H1 (cell line): ENCODE data around the gene EXOC6. TPM values are rescaled to one million over a fixed set of nuclear protein-coding genes. Genes with fewer than 3 reads are reported as not detected.

ENCODE experiments used
- CTCF ChIA-PET: fragments of 300-600 bp; sonication (Branson Sonifier 250); formaldehyde crosslinking; loops from one replicate; lab custom pipeline; 2021; ENCODE audit not compliant: partially characterized antibody; lab: Charles Lee
- POLR2A ChIA-PET: fragments of 300-600 bp; sonication (Branson Sonifier 250); formaldehyde crosslinking; loops from one replicate; lab custom pipeline; 2021; ENCODE audit warnings: inconsistent platforms; ENCODE audit not compliant: partially characterized antibody; lab: Charles Lee
- DNase-seq, 2 experiments: peaks; one replicate each; pipeline versions ENCODE4 v3.0.0 to v3.0.0-alpha.2; 2010 to 2022; ENCODE audit warnings: low spot score in 2 of 2, low read depth in 1 of 2, mixed read lengths in 1 of 2
- FAIRE-seq: peaks from 2 replicates; lab custom pipeline; 2011; peaks lifted over from hg19 to GRCh38; lab: Jason Lieb, UNC
- H2AFZ ChIP-seq: 2 replicates; pipeline ENCODE4 v1.8.1; 2012; ENCODE audit warnings: low read length, inconsistent platforms
- H2AK5ac ChIP-seq: 2 replicates; pipeline ENCODE4 v1.6.1; 2013; ENCODE audit warnings: low read depth, low read length
- H2BK120ac ChIP-seq: replicated peaks from 2 replicates; pipeline ENCODE3; 2013; ENCODE audit warnings: low read depth, low read length, inconsistent platforms
- H2BK12ac ChIP-seq: 2 replicates; pipeline ENCODE4 v1.6.1; 2013; ENCODE audit warnings: low read depth, low read length
- H2BK15ac ChIP-seq: 2 replicates; pipeline ENCODE4 v1.6.1; 2013; ENCODE audit warnings: low read length
- H2BK20ac ChIP-seq: 2 replicates; pipeline ENCODE4 v1.6.1; 2013; ENCODE audit warnings: low read length
- H2BK5ac ChIP-seq: 2 replicates; pipeline ENCODE4 v1.6.1; 2013; ENCODE audit warnings: low read depth, low read length
- H3K14ac ChIP-seq: 2 replicates; pipeline ENCODE4 v1.6.1; 2013; ENCODE audit warnings: inconsistent platforms; ENCODE audit not compliant: insufficient read length
- H3K18ac ChIP-seq: 2 replicates; pipeline ENCODE4 v1.6.1; 2013; ENCODE audit warnings: low read length; ENCODE audit errors: extremely low read depth
- H3K23ac ChIP-seq: 2 replicates; pipeline ENCODE4 v1.6.1; 2013; ENCODE audit warnings: inconsistent platforms; ENCODE audit not compliant: insufficient read length
- H3K23me2 ChIP-seq: 2 replicates; pipeline ENCODE4 v1.6.1; 2013; ENCODE audit warnings: low read depth, low read length
- H3K27ac ChIP-seq: 2 replicates; pipeline ENCODE4 v1.6.1; 2011; ENCODE audit warnings: low read depth, low read length, inconsistent platforms
- H3K27me3 ChIP-seq, 4 experiments: replicated peaks in 1 of 4; 1 replicate in 1 of 4; 2 replicates in 3 of 4; pipeline versions ENCODE4 v1.6.1 to v1.8.1; 2011 to 2013; ENCODE audit warnings: low read length in 3 of 4, mild to moderate bottlenecking in 3 of 4, inconsistent platforms in 2 of 4, mixed read lengths in 2 of 4, moderate library complexity in 1 of 4; ENCODE audit not compliant: control insufficient read depth in 3 of 4, insufficient read depth in 3 of 4; ENCODE audit errors: extremely low read depth in 1 of 4
- H3K36me3 ChIP-seq, 4 experiments: 2 replicates each; pipeline versions ENCODE4 v1.6.1 to v1.8.1; 2011 to 2013; ENCODE audit warnings: mild to moderate bottlenecking in 4 of 4, low read length in 3 of 4, moderate library complexity in 2 of 4, control low read depth in 1 of 4, inconsistent platforms in 1 of 4; ENCODE audit not compliant: insufficient read depth in 4 of 4, control insufficient read depth in 2 of 4
- H3K4ac ChIP-seq: replicated peaks from 2 replicates; pipeline ENCODE3; 2013; ENCODE audit warnings: low read length, low read depth, mixed read lengths, inconsistent platforms; ENCODE audit not compliant: insufficient read length
- H3K4me1 ChIP-seq, 4 experiments: replicated peaks in 1 of 4; 1 replicate in 1 of 4; 2 replicates in 3 of 4; pipeline versions ENCODE4 v1.6.1 to v1.8.1; 2011 to 2013; ENCODE audit warnings: low read length in 3 of 4, inconsistent platforms in 2 of 4, mixed read lengths in 1 of 4; ENCODE audit not compliant: insufficient read depth in 4 of 4, control insufficient read depth in 3 of 4
- H3K4me2 ChIP-seq, 2 experiments: 2 replicates each; pipeline versions ENCODE4 v1.6.1 to v1.8.1; 2011 to 2013; ENCODE audit warnings: low read depth in 2 of 2, low read length in 2 of 2, control low read depth in 1 of 2, inconsistent platforms in 1 of 2, mild to moderate bottlenecking in 1 of 2; ENCODE audit not compliant: insufficient read depth in 1 of 2
- H3K4me3 ChIP-seq, 4 experiments: fragments of 200-600, 300-600 bp in 1 of 4; sonication (generic), shearing (Covaris generic), sonication (Bioruptor Twin) in 1 of 4; 2 replicates each; pipeline versions ENCODE4 v1.5.1 to v1.8.1; 2011 to 2016; ENCODE audit warnings: low read length in 4 of 4, low read depth in 3 of 4, control low read depth in 2 of 4, inconsistent platforms in 2 of 4, mild to moderate bottlenecking in 2 of 4, mixed read lengths in 1 of 4, moderate library complexity in 1 of 4; ENCODE audit not compliant: insufficient read depth in 2 of 4; ENCODE audit errors: extremely low read depth in 1 of 4
- H3K56ac ChIP-seq: replicated peaks from 2 replicates; pipeline ENCODE3; 2013; ENCODE audit warnings: low read depth, mild to moderate bottlenecking, mixed read lengths, low read length, inconsistent platforms; ENCODE audit not compliant: insufficient read length
- H3K79me1 ChIP-seq: 2 replicates; pipeline ENCODE4 v1.6.1; 2013; ENCODE audit warnings: low read depth, low read length, control low read depth
- H3K79me2 ChIP-seq, 2 experiments: 2 replicates each; pipeline versions ENCODE4 v1.6.1 to v1.8.1; 2012 to 2013; ENCODE audit warnings: low read length in 2 of 2, mild to moderate bottlenecking in 2 of 2, inconsistent platforms in 1 of 2; ENCODE audit not compliant: insufficient read depth in 2 of 2, control insufficient read depth in 1 of 2
- H3K9ac ChIP-seq, 4 experiments: replicated peaks in 1 of 4; 1 replicate in 1 of 4; 2 replicates in 3 of 4; pipeline versions ENCODE4 v1.6.1 to v1.8.1; 2011 to 2013; ENCODE audit warnings: low read depth in 3 of 4, low read length in 3 of 4, control low read depth in 2 of 4, mild to moderate bottlenecking in 2 of 4, moderate library complexity in 2 of 4, inconsistent platforms in 1 of 4; ENCODE audit errors: extremely low read depth in 1 of 4
- H3K9me3 ChIP-seq, 2 experiments: 2 replicates each; pipeline versions ENCODE4 v1.6.1 to v1.8.1; 2012 to 2013; ENCODE audit warnings: mild to moderate bottlenecking in 2 of 2, moderate library complexity in 2 of 2, control low read depth in 1 of 2, inconsistent platforms in 1 of 2, low read depth in 1 of 2, low read length in 1 of 2, mixed read lengths in 1 of 2; ENCODE audit not compliant: insufficient read depth in 2 of 2
- H4K20me1 ChIP-seq, 2 experiments: replicated peaks in 1 of 2; 2 replicates each; pipeline versions ENCODE3 to v1.8.1; 2011 to 2013; ENCODE audit warnings: inconsistent platforms in 2 of 2, low read length in 2 of 2, mild to moderate bottlenecking in 1 of 2; ENCODE audit not compliant: insufficient read depth in 2 of 2, control insufficient read depth in 1 of 2
- H4K5ac ChIP-seq: 2 replicates; pipeline ENCODE4 v1.6.1; 2013; ENCODE audit warnings: low read length, low read depth, mixed read lengths, inconsistent platforms; ENCODE audit not compliant: insufficient read length
- H4K8ac ChIP-seq: 2 replicates; pipeline ENCODE4 v1.8.0; 2013; ENCODE audit warnings: mild to moderate bottlenecking, moderate library complexity, low read length, inconsistent platforms; ENCODE audit not compliant: insufficient read depth; ENCODE audit errors: extremely low read depth
- H4K91ac ChIP-seq: replicated peaks from 2 replicates; pipeline ENCODE3; 2013; ENCODE audit warnings: low read length, mixed read lengths, inconsistent platforms; ENCODE audit not compliant: insufficient read length
- JUND ChIP-seq: IDR thresholded peaks from 2 replicates; pipeline ENCODE4 v1.6.1; 2011; ENCODE audit warnings: mild to moderate bottlenecking, improper control_type of control experiment, low read length
- SIN3A ChIP-seq, 2 experiments: IDR thresholded peaks in 1 of 2; conservative IDR thresholded peaks in 1 of 2; 2 replicates each; pipeline ENCODE4 v1.6.1; 2011 to 2012; ENCODE audit warnings: low read length in 2 of 2, improper control_type of control experiment in 1 of 2, low read depth in 1 of 2, mild to moderate bottlenecking in 1 of 2
- SP4 ChIP-seq: IDR thresholded peaks from 2 replicates; pipeline ENCODE4 v1.6.1; 2012; ENCODE audit warnings: low read length, inconsistent platforms
- SRF ChIP-seq: IDR thresholded peaks from 2 replicates; pipeline ENCODE4 v1.6.1; 2011; ENCODE audit warnings: mild to moderate bottlenecking, low read depth, low read length, moderate library complexity
- YY1 ChIP-seq: IDR thresholded peaks from 2 replicates; pipeline ENCODE4 v1.6.1; 2011; ENCODE audit warnings: low read depth, mild to moderate bottlenecking, low read length
- WGBS, 2 experiments: shearing (Covaris generic) in 1 of 2; methylation state at CpG; one replicate each; pipeline versions ENCODE4 v1.1.6 to v1.1.7; 2013 to 2015; ENCODE audit warnings: low lambda C conversion rate in 2 of 2, mixed read lengths in 2 of 2, inconsistent platforms in 1 of 2, low coverage in 1 of 2, missing lambda C conversion rate in 1 of 2; ENCODE audit not compliant: insufficient replicate concordance in 2 of 2, insufficient coverage in 1 of 2, insufficient read length in 1 of 2; ENCODE audit errors: extremely low coverage in 1 of 2, missing lambda C conversion rate in 1 of 2; 5-methylcytosine and 5-hydroxymethylcytosine counted together
- polyA plus RNA-seq, 7 experiments: library from polyadenylated mRNA; depleted of rRNA in 3 of 7; stranded (reverse) in 5 of 7; unstranded in 2 of 7; fragments of >200 nt in 5 of 7; fragments of 200-250 nt in 2 of 7; gene quantifications; 1 replicate in 5 of 7; 2 replicates in 1 of 7; 4 replicates in 1 of 7; pipeline versions ENCODE4 v1.2.1 to v1.2.3, GENCODE V29; 2011 to 2013; ENCODE audit warnings: missing spikeins in 2 of 7, mixed read lengths in 2 of 7
- total RNA-seq: library from RNA; stranded (reverse); fragmentation: NEBNext Ultra II Directional; extraction: Animal tissue kit (Norgen Biotek cat#: 25700); gene quantifications from 2 replicates; pipeline ENCODE4 v1.2.1, GENCODE V29; 2021

The EXOC6 gene
- total and polyA plus RNA-seq, 2 of the 8 experiments (the other 6 are each of a cell fraction or from before 2014, with no cell fraction given), result 1.7 to 4.5 TPM

DNA sequence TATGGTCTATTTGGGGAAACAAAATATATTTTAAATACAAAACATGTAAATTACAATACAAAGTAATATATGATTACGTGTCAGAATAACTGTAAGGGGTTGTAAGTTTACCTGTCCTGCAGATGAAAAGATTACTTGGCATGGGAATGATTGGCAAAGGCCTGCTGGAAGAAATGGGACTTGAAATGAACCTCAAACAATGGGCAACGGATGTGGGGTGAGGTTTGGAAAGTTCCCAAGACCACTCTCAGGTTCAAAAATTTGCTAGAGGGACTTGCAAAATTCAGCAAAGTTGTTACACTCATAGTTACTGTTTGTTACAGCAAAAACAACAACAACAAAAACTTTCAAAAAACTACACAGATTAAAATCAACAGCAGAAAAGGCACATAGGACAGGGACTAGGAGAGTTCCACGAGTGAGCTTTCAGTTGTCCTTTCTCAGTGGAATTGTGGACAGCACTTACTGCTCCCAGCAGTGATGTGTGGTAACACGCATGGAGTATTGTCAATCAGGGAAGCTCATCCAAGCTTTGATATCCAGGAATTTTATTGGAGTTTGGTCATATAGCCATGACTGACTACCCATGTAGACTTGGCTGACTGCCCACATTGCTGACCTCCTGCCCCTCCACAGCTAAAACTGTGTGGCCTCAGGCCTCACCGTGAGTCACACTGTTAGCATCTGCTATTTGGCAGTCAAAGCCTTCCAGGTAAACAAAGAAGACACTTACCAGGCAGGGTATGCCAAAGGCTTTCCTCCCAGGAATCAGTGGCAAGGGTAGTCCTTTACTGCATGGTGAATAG is 43.8 kb downstream of the EXOC6 start:
- Histone ChIP-seq H2BK5ac (0 out of 2 replicates have a peak overlapping the region, but pooled peaks have one; percentile 60), H2AK5ac (no peak overlapping the region), H3K9me3 (no peaks in the 10 kb centered on the region), H2AFZ (no peak overlapping the region), H3K23ac (no peak overlapping the region), H4K20me1 (no peaks in the 10 kb centered on the region), H3K36me3 (no peaks in the 10 kb centered on the region), H3K9ac (no peak overlapping the region), H4K91ac (peak overlapping the region; percentile 11), H3K18ac (no peak overlapping the region), H3K14ac (no peak overlapping the region), H4K5ac (no peak overlapping the region), H3K4me2 (no peak overlapping the region), H3K4ac (no peak overlapping the region), H2BK12ac (no peak overlapping the region), H2BK20ac (peak overlapping the region; percentile 51), H3K56ac (no peak overlapping the region), H3K27me3 (no peaks in the 10 kb centered on the region), H4K8ac (no peak overlapping the region), H3K79me2 (no peaks in the 10 kb centered on the region), H2BK120ac (peak overlapping the region; percentile 65), H3K23me2 (no peaks in the 10 kb centered on the region; the same call in 1 of the 2 replicates), H3K27ac (no peak overlapping the region), H3K4me3 (no peak overlapping the region), H2BK15ac (no peak overlapping the region; the same call in 1 of the 2 replicates), H3K4me1 (peaks cover 2 to 19% (median 14%) of the 10 kb centered on the region in 4 experiments), H3K79me1 (no peaks in the 10 kb centered on the region)
- peak; percentile 82 for FAIRE-seq
- CTCF ChIA-PET, result interaction anchor here (0.6 to 1.5 kb wide), 8 partner anchors 9 to 466 kb away, joined by 3 to 5 read pairs (median 4); no protein-coding TSS in a partner anchor
- 82% methylated on average over 5 of the region's 5 CpGs; no CpG with 5 or more reads in 1 of the 2 experiments for WGBS, 2 experiments
- TF ChIP-seq SP4, result no peak
- no peak for TF ChIP-seq SRF
- TF ChIP-seq SIN3A (conservative IDR thresholded peaks at IDR 0.05 in 1 of 2, IDR thresholded peaks at IDR 0.05 in 1 of 2; ENCODE audit: low read depth in 1 of 2, low read length in 2 of 2), result no peak
- peak; percentile 51; the same call in 1 of the 2 replicates for TF ChIP-seq JUND
- TF ChIP-seq YY1, result no peak
- DNase-seq, result no peak
- POLR2A ChIA-PET, result no interaction called here
